Cardiac fibroblast (primary cell): Measurements from ENCODE around the gene ZNF749.

Experiments
- DNase-seq, 2 donors: peaks; one replicate each; pipeline versions ENCODE4 v3.0.0 to v3.0.0-alpha.2; 2010; ENCODE audit warnings: low read depth in 2 of 2
- H3K4me3 ChIP-seq, 2 donors: replicated peaks in 1 of 2; 1 replicate in 1 of 2; 2 replicates in 1 of 2; pipeline ENCODE4 v1.5.1; 2011; ENCODE audit warnings: low read depth in 2 of 2, low read length in 2 of 2, mild to moderate bottlenecking in 2 of 2, moderate library complexity in 1 of 2
- CTCF ChIP-seq: IDR thresholded peaks from one replicate; pipeline ENCODE4 v1.5.1; 2011; ENCODE audit warnings: low read depth, mild to moderate bottlenecking, low read length, inconsistent platforms

Gene ZNF749

GRCh38 chr19:57435062-57435978, at the start of gene ZNF749:
ZNF749 (plus strand) TSS chr19:57435325; CDS start chr19:57435579, 254 bp downstream.
- DNase-seq = peak; percentile 98 to 99
- H3K4me3 ChIP-seq = peak within 1 kb of the TSS; percentile 63 to 93
- no peak for TF ChIP-seq CTCF

GRCh38 chr19:57389194-57389729, 45.9 kb upstream of the ZNF749 start:
- no peak for TF ChIP-seq CTCF
- peak overlapping the region; percentile 77 to 95 for H3K4me3 ChIP-seq
- no peak for DNase-seq

- peak within 1 kb of the TSS; percentile 77 to 95 for H3K4me3 ChIP-seq
- peak; percentile 3 for TF ChIP-seq CTCF
- DNase-seq = peak; percentile 99
Measured at GRCh38 chr19:57389730-57390598, 45.2 kb upstream of the ZNF749 start, which contains the start of gene ZNF548. ZNF548 (plus strand) TSS chr19:57389854; CDS start chr19:57390100, 246 bp downstream.

- DNase-seq = no peak
Measured at GRCh38 chr19:57395710-57396109, 39.4 kb upstream of the ZNF749 start.

GRCh38 chr19:57398868-57399267, 36.3 kb upstream of the ZNF749 start:
- no peak for TF ChIP-seq CTCF
- no peak overlapping the region for H3K4me3 ChIP-seq
- no peak for DNase-seq

More at GRCh38 chr19:57395710-57396109, 39.4 kb upstream of the ZNF749 start:
- no peak for TF ChIP-seq CTCF
- no peak overlapping the region for H3K4me3 ChIP-seq

GRCh38 chr19:57403737-57404563, 31.2 kb upstream of the ZNF749 start:
- no peak for DNase-seq
- no peak for TF ChIP-seq CTCF
- H3K4me3 ChIP-seq = no peak overlapping the region
